GM12878 (cell line): ENCODE results near the gene PRMT7. TPM values are rescaled to one million over a fixed set of nuclear protein-coding genes. Genes with fewer than 3 reads are reported as not detected.

Experiments used
- BHLHE40 ChIP-seq, 2 experiments: fragments of 450-650 bp in 1 of 2; IDR thresholded peaks; 2 replicates each; pipeline ENCODE4 v1.6.1; 2011 to 2017; ENCODE audit warnings: low read depth in 2 of 2, borderline replicate concordance in 1 of 2, improper control_type of control experiment in 1 of 2, low read length in 1 of 2, mild to moderate bottlenecking in 1 of 2
- CHD2 ChIP-seq: IDR thresholded peaks from 2 replicates; pipeline ENCODE4 v1.6.1; 2011; ENCODE audit warnings: low read depth, low read length, improper control_type of control experiment, borderline replicate concordance
- CREB1 ChIP-seq: IDR thresholded peaks from 2 replicates; pipeline ENCODE4 v1.6.1; 2012; ENCODE audit warnings: low read depth, mild to moderate bottlenecking, inconsistent platforms
- CREM ChIP-seq: IDR thresholded peaks from 2 replicates; pipeline ENCODE4 v1.6.1; 2014; ENCODE audit warnings: antibody characterized with exemption, low read depth
- DPF2 ChIP-seq: fragments of 450-650 bp; IDR thresholded peaks from 2 replicates; pipeline ENCODE4 v1.6.1; 2017; ENCODE audit warnings: mild to moderate bottlenecking
- ESRRA ChIP-seq: IDR thresholded peaks from 2 replicates; pipeline ENCODE4 v1.6.1; 2012; ENCODE audit warnings: mild to moderate bottlenecking, low read length, improper control_type of control experiment
- FOXK2 ChIP-seq: fragments of 450-650 bp; IDR thresholded peaks from 2 replicates; pipeline ENCODE4 v1.6.1; 2017; ENCODE audit warnings: mild to moderate bottlenecking, moderate library complexity
- IKZF2 ChIP-seq, 2 experiments: fragments of 450-650 bp; IDR thresholded peaks; 2 replicates each; pipeline ENCODE4 v1.6.1; 2017; ENCODE audit warnings: mild to moderate bottlenecking in 2 of 2, moderate library complexity in 2 of 2
- IRF4 ChIP-seq: IDR thresholded peaks from 2 replicates; pipeline ENCODE4 v1.6.1; 2011; ENCODE audit warnings: low read depth, low read length
- MEF2B ChIP-seq: fragments of 450-650 bp; IDR thresholded peaks from 2 replicates; pipeline ENCODE4 v1.6.1; 2018; ENCODE audit warnings: mild to moderate bottlenecking, moderate library complexity; ENCODE audit not compliant: partially characterized antibody, poor library complexity, severe bottlenecking
- MTA2 ChIP-seq: fragments of 450-650 bp; IDR thresholded peaks from 2 replicates; pipeline ENCODE4 v1.6.1; 2016; ENCODE audit warnings: low read depth, mild to moderate bottlenecking, moderate library complexity
- MXI1 ChIP-seq: fragments of 150-350 bp; IDR thresholded peaks from 2 replicates; pipeline ENCODE4 v1.6.1; 2011; ENCODE audit warnings: low read depth, mild to moderate bottlenecking, inconsistent platforms, low read length, improper control_type of control experiment
- NFIC ChIP-seq: IDR thresholded peaks from 2 replicates; pipeline ENCODE4 v1.6.1; 2012; ENCODE audit warnings: low read depth, mild to moderate bottlenecking, inconsistent platforms, low read length, moderate library complexity
- NR2F1 ChIP-seq: fragments of 450-650 bp; conservative IDR thresholded peaks from 2 replicates; pipeline ENCODE4 v1.6.1; 2017; ENCODE audit warnings: mild to moderate bottlenecking
- POLR2A ChIP-seq: IDR thresholded peaks from 2 replicates; pipeline ENCODE4 v1.6.1; 2011; ENCODE audit warnings: low read depth, mild to moderate bottlenecking, low read length
- RB1 ChIP-seq: fragments of 450-650 bp; formaldehyde crosslinking; IDR thresholded peaks from 2 replicates; pipeline ENCODE4 v1.6.1; 2017; ENCODE audit warnings: mild to moderate bottlenecking, borderline replicate concordance
- RFX5 ChIP-seq: IDR thresholded peaks from 2 replicates; pipeline ENCODE4 v1.6.1; 2011; ENCODE audit warnings: low read depth, low read length, improper control_type of control experiment
- SMAD1 ChIP-seq: fragments of 450-650 bp; IDR thresholded peaks from 2 replicates; pipeline ENCODE4 v1.6.1; 2018; ENCODE audit warnings: mild to moderate bottlenecking, low read depth; ENCODE audit not compliant: partially characterized antibody
- SPI1 ChIP-seq: IDR thresholded peaks from 2 replicates; pipeline ENCODE4 v1.6.1; 2011; ENCODE audit warnings: low read depth, mild to moderate bottlenecking, low read length, moderate library complexity, borderline replicate concordance; ENCODE audit not compliant: insufficient read depth
- TCF3 ChIP-seq: IDR thresholded peaks from 2 replicates; pipeline ENCODE4 v1.6.1; 2012; ENCODE audit warnings: low read depth, mild to moderate bottlenecking, low read length, borderline replicate concordance; ENCODE audit not compliant: insufficient read depth
- ZBED1 ChIP-seq: IDR thresholded peaks from 2 replicates; pipeline ENCODE4 v1.6.1; 2016; ENCODE audit warnings: borderline replicate concordance
- polyA plus RNA-seq, 11 experiments: library from polyadenylated mRNA; depleted of rRNA in 4 of 11; unstranded in 6 of 11; stranded (reverse) in 5 of 11; fragments of >200 nt; fragmentation: Nextera tagmentation in 4 of 11; fragmentation: Illumina TruSeq in 1 of 11; extraction: Ambion mirVana in 4 of 11; extraction: Trizol in 1 of 11; gene quantifications; 1 replicate in 1 of 11; 2 replicates in 10 of 11; pipeline versions ENCODE4 v1.2.1 to v1.2.3, GENCODE V29; 2011 to 2016; ENCODE audit warnings: inconsistent platforms in 2 of 11, missing spikeins in 2 of 11, low read depth in 1 of 11
- total RNA-seq, 4 experiments: library from RNA; depleted of rRNA in 3 of 4; stranded (reverse); fragments of >200 nt in 3 of 4; fragmentation: Illumina TruSeq in 1 of 4; extraction: Trizol in 1 of 4; gene quantifications; 2 replicates each; pipeline versions ENCODE4 v1.2.1 to v1.2.3, GENCODE V29; 2013 to 2021
- TF ChIP-seq, protein P1 (sequence below): fragments of 450-650 bp; IDR thresholded peaks from 2 replicates; pipeline ENCODE4 v1.6.1; 2017; ENCODE audit warnings: mild to moderate bottlenecking, moderate library complexity
- TF ChIP-seq, protein P2 (sequence below): fragments of 450-650 bp; IDR thresholded peaks from 2 replicates; pipeline ENCODE4 v1.6.1; 2017; ENCODE audit warnings: borderline replicate concordance
- TF ChIP-seq, protein P3 (sequence below): fragments of 450-650 bp; IDR thresholded peaks from 2 replicates; pipeline ENCODE4 v1.6.1; 2017; ENCODE audit warnings: low read depth, mild to moderate bottlenecking, moderate library complexity
- TF ChIP-seq, protein P4 (sequence below): fragments of 450-650 bp; IDR thresholded peaks from 2 replicates; pipeline ENCODE4 v1.6.1; 2016; ENCODE audit warnings: mild to moderate bottlenecking

The PRMT7 gene
- total and polyA plus RNA-seq, 10 of the 15 experiments (the other 5 are each of a cell fraction or from before 2014, with no cell fraction given) = 5.1 to 56.1 (median 42.0) TPM

GRCh38 chr16:68284847-68285246 lies 26.0 kb upstream of the PRMT7 start (continued):
- TF ChIP-seq, protein P1, sequence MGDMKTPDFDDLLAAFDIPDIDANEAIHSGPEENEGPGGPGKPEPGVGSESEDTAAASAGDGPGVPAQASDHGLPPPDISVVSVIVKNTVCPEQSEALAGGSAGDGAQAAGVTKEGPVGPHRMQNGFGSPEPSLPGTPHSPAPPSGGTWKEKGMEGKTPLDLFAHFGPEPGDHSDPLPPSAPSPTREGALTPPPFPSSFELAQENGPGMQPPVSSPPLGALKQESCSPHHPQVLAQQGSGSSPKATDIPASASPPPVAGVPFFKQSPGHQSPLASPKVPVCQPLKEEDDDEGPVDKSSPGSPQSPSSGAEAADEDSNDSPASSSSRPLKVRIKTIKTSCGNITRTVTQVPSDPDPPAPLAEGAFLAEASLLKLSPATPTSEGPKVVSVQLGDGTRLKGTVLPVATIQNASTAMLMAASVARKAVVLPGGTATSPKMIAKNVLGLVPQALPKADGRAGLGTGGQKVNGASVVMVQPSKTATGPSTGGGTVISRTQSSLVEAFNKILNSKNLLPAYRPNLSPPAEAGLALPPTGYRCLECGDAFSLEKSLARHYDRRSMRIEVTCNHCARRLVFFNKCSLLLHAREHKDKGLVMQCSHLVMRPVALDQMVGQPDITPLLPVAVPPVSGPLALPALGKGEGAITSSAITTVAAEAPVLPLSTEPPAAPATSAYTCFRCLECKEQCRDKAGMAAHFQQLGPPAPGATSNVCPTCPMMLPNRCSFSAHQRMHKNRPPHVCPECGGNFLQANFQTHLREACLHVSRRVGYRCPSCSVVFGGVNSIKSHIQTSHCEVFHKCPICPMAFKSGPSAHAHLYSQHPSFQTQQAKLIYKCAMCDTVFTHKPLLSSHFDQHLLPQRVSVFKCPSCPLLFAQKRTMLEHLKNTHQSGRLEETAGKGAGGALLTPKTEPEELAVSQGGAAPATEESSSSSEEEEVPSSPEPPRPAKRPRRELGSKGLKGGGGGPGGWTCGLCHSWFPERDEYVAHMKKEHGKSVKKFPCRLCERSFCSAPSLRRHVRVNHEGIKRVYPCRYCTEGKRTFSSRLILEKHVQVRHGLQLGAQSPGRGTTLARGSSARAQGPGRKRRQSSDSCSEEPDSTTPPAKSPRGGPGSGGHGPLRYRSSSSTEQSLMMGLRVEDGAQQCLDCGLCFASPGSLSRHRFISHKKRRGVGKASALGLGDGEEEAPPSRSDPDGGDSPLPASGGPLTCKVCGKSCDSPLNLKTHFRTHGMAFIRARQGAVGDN = peak; percentile 30; the same call in 1 of the 2 replicates
- TF ChIP-seq, protein P2, sequence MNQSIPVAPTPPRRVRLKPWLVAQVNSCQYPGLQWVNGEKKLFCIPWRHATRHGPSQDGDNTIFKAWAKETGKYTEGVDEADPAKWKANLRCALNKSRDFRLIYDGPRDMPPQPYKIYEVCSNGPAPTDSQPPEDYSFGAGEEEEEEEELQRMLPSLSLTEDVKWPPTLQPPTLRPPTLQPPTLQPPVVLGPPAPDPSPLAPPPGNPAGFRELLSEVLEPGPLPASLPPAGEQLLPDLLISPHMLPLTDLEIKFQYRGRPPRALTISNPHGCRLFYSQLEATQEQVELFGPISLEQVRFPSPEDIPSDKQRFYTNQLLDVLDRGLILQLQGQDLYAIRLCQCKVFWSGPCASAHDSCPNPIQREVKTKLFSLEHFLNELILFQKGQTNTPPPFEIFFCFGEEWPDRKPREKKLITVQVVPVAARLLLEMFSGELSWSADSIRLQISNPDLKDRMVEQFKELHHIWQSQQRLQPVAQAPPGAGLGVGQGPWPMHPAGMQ = no peak
- TF ChIP-seq ESRRA (no peak), DPF2 (peak; percentile 43; the same call in 1 of the 2 replicates), RFX5 (no peak), MTA2 (peak; percentile 72), IRF4 (peak; percentile 16; the same call in 1 of the 2 replicates), IKZF2 (IDR thresholded peaks at IDR 0.05) (peak; percentile 89 to 91), RB1 (no peak), CREB1 (peak; percentile 37; the same call in 1 of the 2 replicates), NFIC (peak; percentile 48), SMAD1 (no peak), SPI1 (peak; percentile 92), NR2F1 (0 out of 2 replicates have a peak, but pooled peaks have one; percentile 18), BHLHE40 (IDR thresholded peaks at IDR 0.05; ENCODE audit: borderline replicate concordance in 1 of 2, low read depth in 2 of 2, low read length in 1 of 2) (peak; percentile 12 to 14; a peak in 1 of 4 replicates), POLR2A (0 out of 2 replicates have a peak, but pooled peaks have one; percentile 15), MEF2B (peak; percentile 9), MXI1 (peak; percentile 71; the same call in 1 of the 2 replicates), FOXK2 (peak; percentile 31; the same call in 1 of the 2 replicates), ZBED1 (peak; percentile 20; the same call in 1 of the 2 replicates), TCF3 (peak; percentile 81; the same call in 1 of the 2 replicates), CREM (peak; percentile 67), CHD2 (0 out of 2 replicates have a peak, but pooled peaks have one; percentile 36)
- TF ChIP-seq, protein P3, sequence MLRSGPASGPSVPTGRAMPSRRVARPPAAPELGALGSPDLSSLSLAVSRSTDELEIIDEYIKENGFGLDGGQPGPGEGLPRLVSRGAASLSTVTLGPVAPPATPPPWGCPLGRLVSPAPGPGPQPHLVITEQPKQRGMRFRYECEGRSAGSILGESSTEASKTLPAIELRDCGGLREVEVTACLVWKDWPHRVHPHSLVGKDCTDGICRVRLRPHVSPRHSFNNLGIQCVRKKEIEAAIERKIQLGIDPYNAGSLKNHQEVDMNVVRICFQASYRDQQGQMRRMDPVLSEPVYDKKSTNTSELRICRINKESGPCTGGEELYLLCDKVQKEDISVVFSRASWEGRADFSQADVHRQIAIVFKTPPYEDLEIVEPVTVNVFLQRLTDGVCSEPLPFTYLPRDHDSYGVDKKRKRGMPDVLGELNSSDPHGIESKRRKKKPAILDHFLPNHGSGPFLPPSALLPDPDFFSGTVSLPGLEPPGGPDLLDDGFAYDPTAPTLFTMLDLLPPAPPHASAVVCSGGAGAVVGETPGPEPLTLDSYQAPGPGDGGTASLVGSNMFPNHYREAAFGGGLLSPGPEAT = peak; percentile 87
- TF ChIP-seq, protein P4, sequence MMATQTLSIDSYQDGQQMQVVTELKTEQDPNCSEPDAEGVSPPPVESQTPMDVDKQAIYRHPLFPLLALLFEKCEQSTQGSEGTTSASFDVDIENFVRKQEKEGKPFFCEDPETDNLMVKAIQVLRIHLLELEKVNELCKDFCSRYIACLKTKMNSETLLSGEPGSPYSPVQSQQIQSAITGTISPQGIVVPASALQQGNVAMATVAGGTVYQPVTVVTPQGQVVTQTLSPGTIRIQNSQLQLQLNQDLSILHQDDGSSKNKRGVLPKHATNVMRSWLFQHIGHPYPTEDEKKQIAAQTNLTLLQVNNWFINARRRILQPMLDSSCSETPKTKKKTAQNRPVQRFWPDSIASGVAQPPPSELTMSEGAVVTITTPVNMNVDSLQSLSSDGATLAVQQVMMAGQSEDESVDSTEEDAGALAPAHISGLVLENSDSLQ = peak; percentile 86
